Effector CD8-positive, alpha-beta T cell (primary cell): Measurements from ENCODE around the gene RHBDF1.
A peak's percentile ranks its signal among the peaks of the same experiment; 100 is the strongest.
"Not testable (repeated sequence)": the region's sequence is repeated elsewhere in the genome, so short reads cannot be mapped to it uniquely, and the experiment has no call there.

Experiments used
- DNase-seq: peaks from one replicate; lab custom pipeline; 2025; lab: John Stamatoyannopoulos, UW

RHBDF1 gene

GRCh38 chr16:59440-60059 lies 12.9 kb downstream of the RHBDF1 start:
- DNase-seq: no peak

DNA sequence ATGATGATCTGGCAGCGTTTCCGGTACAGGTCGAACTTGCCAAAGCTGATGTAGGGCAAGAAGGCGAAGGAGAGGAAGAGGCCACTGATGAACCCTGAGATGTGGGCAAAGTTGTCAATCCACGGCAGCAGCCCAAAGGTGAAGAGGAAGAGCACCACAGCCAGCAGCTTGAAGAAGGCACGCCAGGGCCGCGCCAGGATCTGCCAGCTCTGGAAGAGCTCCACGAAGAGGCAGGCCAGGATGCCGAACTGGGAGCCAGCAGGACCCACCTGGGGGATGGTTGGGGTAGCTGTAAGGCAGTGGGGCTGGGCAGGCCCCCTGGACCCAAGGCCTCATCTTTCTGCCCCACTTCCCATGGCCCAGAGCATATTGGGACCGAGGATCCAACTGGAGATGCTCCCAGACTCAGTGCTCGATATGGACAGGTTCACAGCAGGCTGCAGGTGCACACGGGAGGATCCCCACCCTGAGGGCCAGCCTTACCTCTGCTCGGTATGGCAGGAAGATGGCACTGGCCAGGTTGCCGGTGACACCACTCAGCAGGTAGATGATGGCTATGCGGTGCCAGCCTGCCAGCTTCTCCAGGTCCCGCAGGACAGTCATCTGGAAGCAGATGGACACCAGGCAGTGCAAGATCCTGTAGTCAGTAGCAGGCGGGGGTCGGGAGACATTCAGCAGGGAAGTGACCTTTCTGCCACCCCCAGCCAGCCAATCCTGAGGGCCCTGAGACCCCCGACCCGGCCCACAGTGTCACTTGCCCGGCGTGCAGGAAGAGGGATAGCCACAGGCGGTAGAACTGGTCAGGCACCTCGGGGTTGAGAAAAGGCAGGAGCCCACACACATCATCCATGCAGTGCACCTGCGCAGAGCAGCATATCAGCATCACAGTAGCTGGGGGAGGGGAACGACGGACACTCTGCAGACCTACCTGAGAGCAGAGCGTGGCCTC lies 13.7 kb downstream of the RHBDF1 start:
- no peak for DNase-seq

DNA sequence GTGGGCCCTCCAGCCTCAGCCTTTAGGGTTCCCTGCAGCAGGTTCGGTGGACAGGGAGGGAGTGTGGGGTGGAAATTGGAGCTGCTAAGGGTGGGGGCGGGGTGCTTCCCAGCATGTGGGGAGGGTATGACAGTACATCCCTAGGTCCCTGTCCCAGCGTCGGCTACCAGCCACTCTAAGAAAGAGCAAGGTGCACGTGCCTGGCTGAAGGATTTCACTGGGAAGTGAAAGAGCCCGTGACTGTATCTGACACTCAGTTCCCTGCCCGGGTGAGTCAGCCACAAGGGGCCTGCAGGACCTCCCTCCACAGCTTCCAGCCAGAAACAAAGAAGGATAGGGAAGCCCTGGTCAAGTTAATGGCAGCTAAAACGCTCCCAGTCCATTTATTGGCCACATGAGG lies 14.7 kb downstream of the RHBDF1 start:
- DNase-seq: no peak

DNA sequence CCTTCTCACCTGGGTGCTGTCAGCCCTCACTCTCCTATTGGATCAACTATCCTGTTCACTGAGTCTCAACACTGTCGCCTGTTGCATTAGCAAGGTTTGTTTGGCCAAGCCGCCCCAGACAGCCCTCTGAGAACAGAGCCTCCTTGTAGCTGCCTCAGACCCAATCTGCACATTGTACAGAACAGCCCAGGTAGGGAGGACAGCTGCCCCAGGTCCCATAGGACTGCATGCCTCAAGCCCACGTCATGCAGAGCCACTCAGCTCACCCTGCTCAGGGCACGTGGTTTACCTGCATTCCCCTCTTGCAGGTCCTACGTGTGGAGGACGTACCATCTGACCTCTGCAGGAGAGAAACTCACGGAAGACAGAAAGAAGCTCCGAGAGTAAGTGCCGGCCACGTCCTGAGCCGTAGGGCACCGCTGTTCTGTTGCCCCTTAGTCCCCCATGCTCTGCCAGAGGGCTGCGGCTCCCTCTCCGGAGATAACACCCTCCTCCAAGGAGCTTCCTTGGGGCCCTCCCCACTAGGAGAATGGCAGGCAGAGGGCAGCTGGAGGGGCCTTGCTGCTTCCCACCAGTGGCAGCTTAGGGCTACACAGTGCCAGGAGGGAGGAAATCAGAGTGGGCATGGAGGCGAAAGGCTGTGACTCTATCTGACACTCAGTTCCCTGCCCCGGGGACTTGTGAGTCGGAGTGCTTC lies 16.1 kb downstream of the RHBDF1 start:
- no peak for DNase-seq

DNA sequence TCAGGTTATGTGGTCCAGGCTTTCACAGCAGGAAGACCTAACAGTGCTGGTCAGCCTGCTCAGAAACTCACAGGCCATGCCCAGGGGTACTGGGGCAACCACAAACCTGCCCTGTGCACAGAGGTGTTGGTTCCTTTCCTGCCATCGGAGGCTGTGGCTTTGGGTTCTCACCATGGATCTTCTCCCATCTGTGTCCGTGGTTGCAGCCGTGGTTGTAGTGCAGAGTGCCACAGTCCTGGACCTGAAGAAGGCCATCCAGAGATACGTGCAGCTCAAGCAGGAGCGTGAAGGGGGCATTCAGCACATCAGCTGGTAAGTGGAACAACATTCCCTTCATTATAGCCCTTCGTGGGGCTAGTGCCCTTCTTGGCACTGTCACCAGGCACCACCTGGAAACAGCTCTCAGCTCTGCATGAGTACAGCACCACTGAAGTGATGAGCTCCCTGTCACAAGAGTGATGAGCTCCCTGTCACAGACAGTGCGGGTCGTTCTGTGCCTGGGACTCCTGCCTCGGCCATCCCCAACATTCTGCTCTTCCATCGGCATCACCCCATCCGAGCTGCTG lies 16.8 kb downstream of the RHBDF1 start:
- no peak for DNase-seq

- DNase-seq: no peak
These were observed 18.2 kb downstream of the RHBDF1 start for GRCh38 chr16:54237-54581.

- DNase-seq: peak; percentile 98
These were observed 18.8 kb downstream of the RHBDF1 start, which contains the start of the genes POLR3K and SNRNP25 for GRCh38 chr16:53346-54236. POLR3K (minus strand) TSS chr16:53608; CDS start chr16:53586, 22 bp downstream. SNRNP25 (plus strand) TSS chr16:53828; CDS start chr16:54017, 189 bp downstream.

DNA sequence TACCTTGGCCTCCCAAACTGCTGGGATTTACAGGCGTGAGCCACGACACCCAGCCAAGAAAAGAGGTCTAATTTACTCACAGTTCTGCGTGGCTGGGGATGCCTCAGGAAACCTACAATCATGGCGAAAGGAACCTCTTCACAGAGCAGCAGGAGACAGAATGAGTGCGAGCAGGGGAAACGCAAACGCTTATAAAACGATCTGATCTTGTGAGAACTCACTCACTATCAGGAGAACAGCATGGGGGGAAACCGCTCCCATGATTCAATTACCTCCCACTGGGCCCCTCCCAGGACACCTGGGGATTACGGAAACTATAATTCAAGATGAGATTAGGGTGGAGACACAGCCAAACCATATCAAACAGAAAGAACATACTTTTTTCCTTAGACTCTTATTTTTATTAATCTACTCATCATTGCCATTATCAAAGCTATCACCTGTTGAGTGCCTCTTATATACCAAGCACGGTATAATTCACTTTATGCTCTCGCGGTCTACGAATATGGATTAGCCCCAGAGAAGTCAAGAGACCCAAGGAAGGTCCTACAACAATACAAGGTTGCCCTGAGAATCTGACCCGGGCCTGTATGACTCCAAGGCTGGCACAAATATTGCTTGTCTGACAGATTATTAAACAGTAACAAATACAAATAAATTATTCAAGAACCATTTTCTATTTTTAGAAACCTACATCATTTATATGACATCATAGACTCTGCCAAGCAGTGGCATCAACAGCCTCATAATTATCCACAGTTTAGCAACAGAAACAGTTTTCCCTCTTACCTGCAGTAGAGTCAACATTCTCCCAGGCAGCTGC lies 21.5 kb downstream of the RHBDF1 start:
- DNase-seq: no peak

GRCh38 chr16:47234-47633 lies 25.2 kb downstream of the RHBDF1 start:
- DNase-seq: no peak

- not testable (repeated sequence) for DNase-seq
These were observed 25.9 kb downstream of the RHBDF1 start for GRCh38 chr16:46510-46909.

GRCh38 chr16:45454-45853 lies 27.0 kb downstream of the RHBDF1 start:
- no peak for DNase-seq

GRCh38 chr16:44655-45054 lies 27.8 kb downstream of the RHBDF1 start:
- DNase-seq: no peak

GRCh38 chr16:43294-43693 lies 29.1 kb downstream of the RHBDF1 start:
- no peak for DNase-seq

DNA sequence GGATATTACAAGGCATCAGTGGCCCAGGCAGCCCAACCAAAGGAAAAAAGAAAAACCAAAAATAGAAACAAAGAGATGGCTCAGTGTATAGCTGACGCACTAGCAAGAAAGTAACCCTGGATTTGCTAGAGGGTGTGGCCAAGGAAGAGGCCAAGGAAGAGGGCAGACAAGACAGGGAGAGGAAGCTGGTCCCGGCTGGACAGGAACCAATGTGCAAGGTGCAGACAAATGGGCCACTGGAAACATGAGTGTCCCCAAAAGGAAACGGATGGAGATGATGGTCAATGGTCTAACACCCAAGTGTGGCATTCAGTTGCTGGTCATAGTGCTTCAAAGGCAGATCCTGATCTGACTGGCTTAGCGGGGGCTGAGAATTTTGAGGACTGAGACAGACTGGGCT lies 29.7 kb downstream of the RHBDF1 start:
- no peak for DNase-seq

GRCh38 chr16:42069-42457 lies 30.4 kb downstream of the RHBDF1 start:
- DNase-seq: no peak

DNA sequence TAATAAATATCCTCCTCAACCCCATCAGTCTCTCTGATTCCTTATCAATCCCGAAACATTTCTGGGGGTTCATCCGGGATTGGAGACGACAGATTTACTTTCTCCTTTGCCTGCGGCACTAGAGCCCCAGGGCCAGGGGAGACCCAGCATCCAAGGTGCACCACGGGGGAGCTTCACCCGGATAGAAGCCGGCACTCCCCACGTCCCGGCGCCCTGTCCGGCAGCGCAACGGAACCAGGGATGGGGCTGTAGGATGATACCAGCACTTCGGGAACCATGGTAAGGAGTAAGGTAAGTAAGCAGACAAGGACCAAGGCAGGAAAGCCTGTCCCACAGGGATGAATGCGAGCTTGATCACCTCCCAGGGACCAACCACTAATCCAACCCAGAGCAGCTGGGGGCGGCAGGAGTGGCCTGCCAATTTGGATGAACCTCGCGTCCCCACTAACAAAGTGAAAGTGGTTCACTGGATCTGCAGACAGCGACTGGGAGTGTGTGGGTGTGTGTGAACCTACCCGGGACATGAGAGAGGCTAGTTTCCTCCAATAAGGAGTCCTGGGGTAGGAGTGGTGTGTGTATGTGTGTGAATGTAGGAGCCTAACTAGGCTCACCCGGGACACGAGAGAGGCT lies 30.9 kb downstream of the RHBDF1 start:
- DNase-seq: no peak

DNA sequence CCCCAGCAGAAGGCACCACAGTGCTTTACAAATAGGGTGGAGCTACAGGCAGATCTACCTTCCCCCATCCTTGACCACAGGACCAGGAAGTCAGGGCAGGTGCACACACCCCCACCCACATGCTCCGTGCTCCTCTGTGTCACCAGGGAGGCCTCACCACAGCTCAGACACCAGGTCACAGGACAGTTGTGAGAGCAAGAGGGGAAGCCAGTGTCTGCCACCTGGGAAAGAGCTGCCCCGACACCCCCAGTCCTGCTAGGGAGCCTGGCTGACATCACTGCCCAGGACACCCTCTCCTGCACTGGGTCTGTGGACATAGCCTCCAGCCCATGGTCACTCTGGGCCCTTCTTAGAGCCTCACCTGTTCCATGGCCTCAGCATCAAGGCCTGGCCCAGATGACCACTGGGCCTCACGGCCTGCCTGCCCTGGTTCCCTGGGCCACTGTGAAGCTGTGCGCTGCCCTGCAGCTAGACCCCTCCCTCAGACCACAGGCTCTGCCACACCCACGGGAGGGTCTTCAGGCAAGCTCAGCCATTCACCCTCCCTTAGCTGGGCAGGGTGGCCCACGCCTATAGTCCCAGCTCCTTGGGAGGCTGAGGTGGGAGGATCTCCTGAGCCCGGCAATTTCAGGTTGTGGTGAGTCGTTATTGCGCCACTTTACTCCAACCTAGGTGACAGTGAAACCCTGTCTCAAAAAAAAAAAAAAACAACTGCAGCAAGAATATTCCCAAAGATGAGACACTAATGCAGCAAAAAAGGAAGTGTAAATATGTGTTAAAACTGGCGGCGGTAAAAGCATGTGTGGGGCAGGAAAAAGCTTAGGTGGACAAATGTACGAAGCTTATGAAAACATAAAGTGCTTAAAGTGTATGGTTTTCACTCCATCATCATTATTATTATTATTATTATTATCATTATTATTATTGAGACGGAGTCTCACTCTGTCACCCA lies 33.2 kb downstream of the RHBDF1 start:
- DNase-seq: no peak

DNA sequence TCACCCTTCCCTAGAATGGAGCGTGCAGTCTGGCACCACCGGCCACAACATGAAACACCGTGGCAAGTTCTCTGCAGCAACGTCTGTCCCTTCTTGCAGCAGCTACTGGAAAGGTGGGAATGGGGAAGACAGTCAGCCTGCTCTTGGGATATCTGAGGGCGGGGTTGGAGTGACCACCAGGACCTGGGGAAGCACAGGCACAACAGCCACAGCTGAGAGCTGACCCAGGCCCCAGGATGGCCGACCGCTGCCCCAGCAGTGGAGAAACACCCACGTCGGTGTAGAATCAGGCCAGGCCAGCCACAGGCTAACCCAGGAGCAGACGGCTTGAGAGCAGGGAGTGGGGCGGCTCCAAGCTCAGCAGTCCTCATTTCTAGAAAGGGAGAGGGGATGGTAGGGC lies 34.2 kb downstream of the RHBDF1 start:
- DNase-seq: not testable (repeated sequence)

- DNase-seq: no peak
These were observed 34.9 kb downstream of the RHBDF1 start for GRCh38 chr16:37511-37910.
